Bronchial epithelial cell (primary cell): ENCODE results near the gene CELF2. TPM values are rescaled to one million over a fixed set of nuclear protein-coding genes. Genes with fewer than 3 reads are reported as not detected.

Source experiments
- DNase-seq: peaks from one replicate; pipeline ENCODE4 v3.0.0-alpha.2; 2010; ENCODE audit warnings: low read depth
- FAIRE-seq: peaks from 2 replicates; lab custom pipeline; 2011; peaks lifted over from hg19 to GRCh38; lab: Jason Lieb, UNC
- H3K27me3 ChIP-seq: 2 replicates; pipeline ENCODE4 v1.5.1; 2011; ENCODE audit warnings: low read length; ENCODE audit not compliant: control insufficient read depth, insufficient read depth
- H3K36me3 ChIP-seq: 2 replicates; pipeline ENCODE4 v1.5.1; 2011; ENCODE audit warnings: low read length; ENCODE audit not compliant: control insufficient read depth, insufficient read depth
- H3K4me3 ChIP-seq: 2 replicates; pipeline ENCODE4 v1.5.1; 2011; ENCODE audit warnings: mild to moderate bottlenecking, low read depth, low read length, control low read depth
- total RNA-seq: library from RNA; depleted of rRNA; stranded (reverse); fragments of >200 nt; gene quantifications from 2 replicates; pipeline ENCODE4 v1.2.1, GENCODE V29; 2014
- TF ChIP-seq, protein P1 (sequence below): IDR thresholded peaks from 2 replicates; pipeline ENCODE4 v1.5.1; 2011; ENCODE audit warnings: mild to moderate bottlenecking, moderate library complexity, low read length, control low read depth, inconsistent platforms; ENCODE audit not compliant: insufficient read depth, severe bottlenecking

The CELF2 gene
- total RNA-seq, 1 donor from 2014 or later = 2.1 TPM

DNA sequence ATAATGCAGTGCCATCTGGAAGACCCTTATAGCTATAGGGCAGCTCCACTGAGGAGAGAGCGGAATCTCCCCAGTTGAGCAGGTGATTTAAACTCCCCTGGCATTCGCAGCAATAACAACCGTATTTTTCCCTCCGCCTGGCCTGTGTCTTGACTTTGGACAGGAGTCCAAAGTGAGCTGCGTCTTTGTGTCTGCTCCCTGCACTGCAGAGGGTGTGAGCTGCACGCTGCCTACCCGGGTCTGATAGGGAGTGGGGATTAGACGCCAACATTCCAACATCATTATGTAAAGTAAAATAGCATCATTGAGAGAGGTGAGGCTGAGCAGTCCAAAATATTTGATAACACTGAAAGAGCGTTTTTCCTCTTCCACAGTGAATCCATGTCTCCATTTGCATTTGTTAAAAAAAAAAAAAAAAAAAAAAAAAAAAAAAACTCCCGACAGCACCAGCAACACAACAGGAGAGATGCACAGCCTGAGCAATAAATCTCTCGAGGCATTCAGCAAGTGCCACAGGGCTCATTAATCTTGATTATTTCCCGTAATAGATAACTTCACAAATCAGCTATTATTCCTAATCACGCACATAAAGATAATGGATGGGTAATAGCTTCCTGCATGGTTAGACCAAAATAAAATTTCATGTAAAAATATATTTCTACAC, 68.6 kb downstream of the CELF2 start:
- no peaks in the 10 kb centered on the region for H3K27me3 ChIP-seq
- no peak for FAIRE-seq

DNA sequence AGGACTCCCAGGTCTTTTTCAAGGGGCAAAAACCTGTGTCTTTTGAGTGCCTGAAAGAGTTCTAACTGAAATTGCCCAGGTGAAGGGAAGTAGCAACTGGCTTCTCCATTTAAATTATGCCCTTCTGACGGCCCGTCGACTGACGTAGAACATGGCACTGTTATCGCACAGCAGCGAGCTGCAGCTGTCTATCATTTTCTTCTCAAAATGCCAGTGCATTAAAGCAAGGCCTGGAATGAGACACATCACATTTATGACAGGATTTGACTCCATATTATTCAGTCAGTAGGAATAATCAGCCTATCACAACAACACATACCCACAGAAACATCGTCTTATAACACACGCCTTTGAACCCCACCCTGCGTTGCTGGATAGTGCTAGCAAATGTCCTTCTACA, 69.7 kb downstream of the CELF2 start:
- Histone ChIP-seq H3K36me3 (no peaks in the 10 kb centered on the region), H3K4me3 (no peak overlapping the region), H3K27me3 (no peaks in the 10 kb centered on the region)
- no peak for DNase-seq
- no peak for FAIRE-seq
- TF ChIP-seq, protein P1, sequence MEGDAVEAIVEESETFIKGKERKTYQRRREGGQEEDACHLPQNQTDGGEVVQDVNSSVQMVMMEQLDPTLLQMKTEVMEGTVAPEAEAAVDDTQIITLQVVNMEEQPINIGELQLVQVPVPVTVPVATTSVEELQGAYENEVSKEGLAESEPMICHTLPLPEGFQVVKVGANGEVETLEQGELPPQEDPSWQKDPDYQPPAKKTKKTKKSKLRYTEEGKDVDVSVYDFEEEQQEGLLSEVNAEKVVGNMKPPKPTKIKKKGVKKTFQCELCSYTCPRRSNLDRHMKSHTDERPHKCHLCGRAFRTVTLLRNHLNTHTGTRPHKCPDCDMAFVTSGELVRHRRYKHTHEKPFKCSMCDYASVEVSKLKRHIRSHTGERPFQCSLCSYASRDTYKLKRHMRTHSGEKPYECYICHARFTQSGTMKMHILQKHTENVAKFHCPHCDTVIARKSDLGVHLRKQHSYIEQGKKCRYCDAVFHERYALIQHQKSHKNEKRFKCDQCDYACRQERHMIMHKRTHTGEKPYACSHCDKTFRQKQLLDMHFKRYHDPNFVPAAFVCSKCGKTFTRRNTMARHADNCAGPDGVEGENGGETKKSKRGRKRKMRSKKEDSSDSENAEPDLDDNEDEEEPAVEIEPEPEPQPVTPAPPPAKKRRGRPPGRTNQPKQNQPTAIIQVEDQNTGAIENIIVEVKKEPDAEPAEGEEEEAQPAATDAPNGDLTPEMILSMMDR = no peak

More for the DNA sequence above, 68.6 kb downstream of the CELF2 start:
- DNase-seq = no peak
- TF ChIP-seq, protein P1 = no peak
- no peaks in the 10 kb centered on the region for H3K36me3 ChIP-seq
- no peak overlapping the region for H3K4me3 ChIP-seq

DNA sequence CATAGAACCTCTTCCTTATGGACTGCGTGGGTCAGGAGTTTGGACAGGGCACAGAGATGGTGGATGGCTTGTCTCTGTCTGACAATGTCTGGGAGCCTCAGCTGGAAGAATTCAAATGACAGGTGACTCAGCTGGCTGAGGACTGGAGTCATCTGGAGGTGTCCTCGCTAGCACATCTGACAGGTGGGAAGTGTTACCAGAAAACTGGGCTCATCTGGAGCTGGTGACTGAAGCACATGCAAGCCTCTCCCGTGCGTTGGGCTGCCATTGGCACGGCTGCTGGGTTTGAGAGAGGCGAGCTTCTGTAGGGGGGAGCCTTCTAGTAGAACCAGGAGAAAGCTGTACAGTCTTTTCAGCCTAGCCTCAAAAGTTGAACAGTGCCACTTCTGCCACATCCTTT, 71.0 kb downstream of the CELF2 start:
- Histone ChIP-seq H3K4me3 (no peak overlapping the region), H3K36me3 (no peaks in the 10 kb centered on the region), H3K27me3 (no peaks in the 10 kb centered on the region)
- FAIRE-seq (peak; percentile 40), DNase-seq (no peak)
- TF ChIP-seq, protein P1 = no peak

DNA sequence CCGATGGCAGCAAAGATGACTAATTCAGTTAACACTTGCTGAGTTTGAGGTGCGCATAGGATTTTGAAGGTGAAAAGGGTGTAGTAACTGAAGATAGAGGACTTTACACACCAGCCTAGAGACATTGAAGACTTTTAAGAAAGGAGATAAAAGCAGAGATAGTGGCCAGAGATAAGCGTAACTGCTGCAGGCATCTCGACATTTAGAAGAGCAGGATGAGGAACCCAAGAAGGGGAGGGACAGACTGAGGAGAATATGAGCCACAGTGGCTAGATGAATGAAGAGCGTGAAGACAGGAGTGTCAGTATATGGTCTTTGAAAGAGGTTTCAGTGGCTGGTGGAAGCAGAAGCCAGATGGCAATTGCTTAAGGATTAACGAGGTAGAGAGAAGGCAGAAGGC, 71.6 kb downstream of the CELF2 start:
- TF ChIP-seq, protein P1 = no peak
- DNase-seq (no peak), FAIRE-seq (no peak)
- Histone ChIP-seq H3K4me3 (no peak overlapping the region), H3K27me3 (no peaks in the 10 kb centered on the region), H3K36me3 (no peaks in the 10 kb centered on the region)

DNA sequence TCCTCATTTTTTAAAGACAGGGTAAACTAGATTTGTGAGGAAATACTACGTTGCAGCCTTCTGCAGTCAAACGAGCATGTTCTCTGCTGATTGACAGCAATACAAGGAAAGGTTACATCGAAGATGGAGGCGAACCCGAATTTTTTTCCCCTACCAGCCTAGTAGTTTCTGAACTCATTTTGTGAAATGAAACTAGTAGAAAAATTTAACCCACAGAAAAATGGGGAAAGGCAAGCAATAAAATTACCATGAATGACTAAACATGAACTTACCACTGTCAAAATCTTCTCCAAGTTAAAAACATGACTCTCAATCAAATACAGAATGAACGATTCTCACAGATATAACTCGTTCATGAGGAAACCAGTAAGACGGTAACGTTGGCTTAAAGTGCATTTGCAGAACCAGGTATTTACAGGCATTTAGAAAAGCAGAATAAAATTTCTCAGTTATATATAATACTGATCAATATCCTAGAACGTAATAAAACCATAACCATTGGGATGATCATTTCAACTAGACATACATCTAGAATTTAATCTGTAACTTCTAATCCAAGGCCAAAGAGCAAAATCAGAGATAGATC, 73.9 kb downstream of the CELF2 start:
- no peak for FAIRE-seq
- Histone ChIP-seq H3K36me3 (no peaks in the 10 kb centered on the region), H3K27me3 (no peaks in the 10 kb centered on the region), H3K4me3 (no peak overlapping the region)
- no peak for DNase-seq
- TF ChIP-seq, protein P1 = no peak
